ENCODE results near the gene CD151.

CD151 gene

GRCh38 chr11:797296-798092 is 35.3 kb upstream of the CD151 start:
- DNase-seq (ENCODE audit: low read depth), result peak; percentile 70

GRCh38 chr11:798093-798713 is 34.5 kb upstream of the CD151 start, which contains the start of gene SLC25A22:
Gene SLC25A22, minus strand, starts transcription at chr11:798281. Its CDS starts 3,275 bp downstream, at chr11:795006.
- peak; percentile 76 for DNase-seq (ENCODE audit: low read depth)

GRCh38 chr11:799641-800316 is 33.0 kb upstream of the CD151 start:
- DNase-seq (ENCODE audit: low read depth), result no peak

GRCh38 chr11:800473-800872 is 32.3 kb upstream of the CD151 start:
- no peak for DNase-seq (ENCODE audit: low read depth)

- no peak for DNase-seq (ENCODE audit: low read depth)
Measured at GRCh38 chr11:801097-801780, 31.5 kb upstream of the CD151 start.

GRCh38 chr11:802018-802617 is 30.6 kb upstream of the CD151 start:
- DNase-seq (ENCODE audit: low read depth), result no peak

- no peak for DNase-seq (ENCODE audit: low read depth)
Measured at GRCh38 chr11:802693-803466, 29.9 kb upstream of the CD151 start.

GRCh38 chr11:803467-803742 is 29.3 kb upstream of the CD151 start:
- DNase-seq (ENCODE audit: low read depth), result no peak

- no peak for DNase-seq (ENCODE audit: low read depth)
Measured at GRCh38 chr11:803770-804598, 28.8 kb upstream of the CD151 start.

GRCh38 chr11:804599-804964 is 28.2 kb upstream of the CD151 start:
- no peak for DNase-seq (ENCODE audit: low read depth)

- no peak for DNase-seq (ENCODE audit: low read depth)
Measured at GRCh38 chr11:808427-809286, 24.1 kb upstream of the CD151 start.

- DNase-seq (ENCODE audit: low read depth), result peak; percentile 96
Measured at GRCh38 chr11:809287-810039, 23.3 kb upstream of the CD151 start, which contains the start of gene RPLP2. Gene RPLP2, plus strand, starts transcription at chr11:809967. Its CDS starts 268 bp downstream, at chr11:810235.

- no peak for DNase-seq (ENCODE audit: low read depth)
Measured at GRCh38 chr11:810040-810567, 22.6 kb upstream of the CD151 start.

- DNase-seq (ENCODE audit: low read depth), result no peak
Measured at GRCh38 chr11:811446-812245, 21.1 kb upstream of the CD151 start.

- no peak for DNase-seq (ENCODE audit: low read depth)
Measured at GRCh38 chr11:812390-812789, 20.4 kb upstream of the CD151 start.

GRCh38 chr11:813072-813455 is 19.7 kb upstream of the CD151 start:
- DNase-seq (ENCODE audit: low read depth), result no peak

- DNase-seq (ENCODE audit: low read depth), result no peak
Measured at GRCh38 chr11:813456-814096, 19.2 kb upstream of the CD151 start.

Data from activated gamma-delta T cell treated with anti-CD3 and anti-CD28 coated beads, Interleukin-2, amount 50 U/mL, for 16 hours (primary cell).